ENCODE results near the gene LTF. TPM values are rescaled to one million over a fixed set of nuclear protein-coding genes. Genes with fewer than 3 reads are reported as not detected.

Gene LTF
- total and polyA plus RNA-seq, 3 donors from 2014 or later: 0.31 to 7.8 (median 0.43) TPM

GRCh38 chr3:46500656-46501635 is 36.2 kb upstream of the LTF start:
- TF ChIP-seq POLR2A (IDR thresholded peaks at IDR 0.05) (no peak), CTCF (IDR thresholded peaks at IDR 0.05) (no peak)
- Histone ChIP-seq H3K4me3 (no peak overlapping the region), H3K36me3 (ENCODE audit: low read depth, missing control alignments) (no peaks in the 10 kb centered on the region), H3K4me1 (no peaks in the 10 kb centered on the region), H3K27ac (no peak overlapping the region), H3K27me3 (no peaks in the 10 kb centered on the region), H3K9me3 (no peaks in the 10 kb centered on the region)
- no peak for DNase-seq
- 79 to 82% methylated on average over 5 of the region's 5 CpGs for WGBS, 2 donors
- intact Hi-C loops (cut with DNase I; ENCODE audit: low total_unique reads): no loop called here

- Histone ChIP-seq H3K4me3 (no peak overlapping the region), H3K27ac (no peak overlapping the region), H3K36me3 (ENCODE audit: low read depth, missing control alignments) (no peaks in the 10 kb centered on the region), H3K9me3 (no peaks in the 10 kb centered on the region), H3K4me1 (no peaks in the 10 kb centered on the region), H3K27me3 (no peaks in the 10 kb centered on the region)
- 44 to 51% methylated on average over 5 to 6 of the region's 6 CpGs for WGBS, 2 donors
- DNase-seq: no peak
- TF ChIP-seq CTCF (IDR thresholded peaks at IDR 0.05) (no peak), POLR2A (IDR thresholded peaks at IDR 0.05) (no peak)
- intact Hi-C loops (cut with DNase I; ENCODE audit: low total_unique reads): no loop called here
Measured at GRCh38 chr3:46498916-46499519, 34.3 kb upstream of the LTF start.

- no peak within 1 kb of the TSS for H3K4me3 ChIP-seq
- H3K27me3 ChIP-seq: no peaks in the 10 kb centered on the region
- TF ChIP-seq POLR2A (IDR thresholded peaks at IDR 0.05): no peak
- no peak for TF ChIP-seq CTCF (IDR thresholded peaks at IDR 0.05)
- H3K36me3 ChIP-seq (ENCODE audit: low read depth, missing control alignments): no peaks in the 10 kb centered on the region
- no peaks in the 10 kb centered on the region for H3K4me1 ChIP-seq
- intact Hi-C loops (cut with DNase I; ENCODE audit: low total_unique reads): no loop called here
- H3K9me3 ChIP-seq: no peaks in the 10 kb centered on the region
- no peak within 1 kb of the TSS for H3K27ac ChIP-seq
- 76 to 85% methylated on average over 9 of the region's 9 CpGs for WGBS, 2 donors
- DNase-seq: no peak
Measured at GRCh38 chr3:46497556-46498265, 33.0 kb upstream of the LTF start, which contains the start of gene RTP3. RTP3 (plus strand) TSS chr3:46497976; CDS start chr3:46498063, 87 bp downstream.

- WGBS, 2 donors: 61 to 77% methylated on average over 7 to 9 of the region's 9 CpGs
- no peak for TF ChIP-seq CTCF (IDR thresholded peaks at IDR 0.05)
- no peak for DNase-seq
- H3K4me3 ChIP-seq: no peak overlapping the region
- H3K4me1 ChIP-seq: no peaks in the 10 kb centered on the region
- no peaks in the 10 kb centered on the region for H3K27me3 ChIP-seq
- H3K27ac ChIP-seq: no peak overlapping the region
- intact Hi-C loops (cut with DNase I; ENCODE audit: low total_unique reads): no loop called here
- no peaks in the 10 kb centered on the region for H3K9me3 ChIP-seq
- no peaks in the 10 kb centered on the region for H3K36me3 ChIP-seq (ENCODE audit: low read depth, missing control alignments)
Measured at GRCh38 chr3:46496746-46497555, 32.2 kb upstream of the LTF start.

Measured in testis (tissue), 3 donors.